Esophagus muscularis mucosa (tissue), 2 donors: ENCODE results near the gene HAUS2.

Experiments used
- EP300 ChIP-seq: sonication (generic); formaldehyde crosslinking; IDR thresholded peaks from one replicate; pipeline ENCODE4 v1.6.1; 2017; ENCODE audit warnings: antibody characterized with exemption
- POLR2A ChIP-seq: fragments of 450-650 bp; IDR thresholded peaks from one replicate; pipeline ENCODE4 v1.6.1; 2017; ENCODE audit warnings: antibody characterized with exemption, moderate library complexity, mild to moderate bottlenecking, low read depth

- TF ChIP-seq POLR2A: no peak
- TF ChIP-seq EP300: no peak
Observed at GRCh38 chr15:42553554-42553953, 4.9 kb downstream of the HAUS2 start.
